GM18909 (cell line): Measurements from ENCODE around the gene GEMIN5.
A peak's percentile ranks its signal among the peaks of the same experiment; 100 is the strongest.

Experiments used
- ATAC-seq: cut with Tn5 transposase; IDR thresholded peaks from one replicate; pipeline ENCODE4 v1.9.1; 2021; ENCODE audit warnings: mild to moderate bottlenecking; ENCODE audit not compliant: unreplicated experiment, poor library complexity

The GEMIN5 gene

GRCh38 chr5:154858297-154858971 is 79.6 kb downstream of the GEMIN5 start, which contains the start of gene CNOT8:
Gene CNOT8, plus strand, starts transcription at chr5:154858627. Its CDS starts 4,652 bp downstream, at chr5:154863279.
- ATAC-seq, result peak; percentile 83

- peak; percentile 65 for ATAC-seq
Measured at GRCh38 chr5:154857530-154858296, 80.3 kb downstream of the GEMIN5 start.

- no peak for ATAC-seq
Measured at GRCh38 chr5:154851351-154851750, 86.7 kb downstream of the GEMIN5 start.

GRCh38 chr5:154850255-154851062 is 87.6 kb downstream of the GEMIN5 start, which contains the start of gene FAXDC2:
Gene FAXDC2, minus strand, starts transcription at chr5:154850603. Its CDS starts 12,425 bp downstream, at chr5:154838178.
- ATAC-seq, result peak; percentile 67

GRCh38 chr5:154849791-154850201 is 88.2 kb downstream of the GEMIN5 start:
- ATAC-seq, result no peak

- no peak for ATAC-seq
Measured at GRCh38 chr5:154849264-154849785, 88.7 kb downstream of the GEMIN5 start.

- no peak for ATAC-seq
Measured at GRCh38 chr5:154844809-154845208, 93.2 kb downstream of the GEMIN5 start.

GRCh38 chr5:154842689-154843530 is 95.1 kb downstream of the GEMIN5 start:
- no peak for ATAC-seq

- no peak for ATAC-seq
Measured at GRCh38 chr5:154841273-154841661, 96.7 kb downstream of the GEMIN5 start.

- no peak for ATAC-seq
Measured at GRCh38 chr5:154840435-154841272, 97.4 kb downstream of the GEMIN5 start.
